GM21526 (cell line): Measurements from ENCODE around the gene ZBTB40.

ENCODE experiments used
- ATAC-seq: cut with Tn5 transposase; IDR thresholded peaks from one replicate; pipeline ENCODE4 v1.9.1; 2021; ENCODE audit warnings: moderate library complexity; ENCODE audit not compliant: unreplicated experiment, low FRiP score

The ZBTB40 gene

GRCh38 chr1:22461678-22462527, 10.3 kb downstream of the ZBTB40 start:
- no peak for ATAC-seq

- ATAC-seq = no peak
These were observed 11.3 kb downstream of the ZBTB40 start for GRCh38 chr1:22462928-22463327.

GRCh38 chr1:22465015-22465565, 13.4 kb downstream of the ZBTB40 start:
- no peak for ATAC-seq

GRCh38 chr1:22465671-22466070, 14.0 kb downstream of the ZBTB40 start:
- no peak for ATAC-seq

- ATAC-seq = no peak
These were observed 18.6 kb downstream of the ZBTB40 start for GRCh38 chr1:22470227-22470626.

GRCh38 chr1:22471078-22471477, 19.4 kb downstream of the ZBTB40 start:
- ATAC-seq = no peak

- no peak for ATAC-seq
These were observed 20.0 kb downstream of the ZBTB40 start for GRCh38 chr1:22471610-22472009.

- ATAC-seq = no peak
These were observed 20.9 kb downstream of the ZBTB40 start for GRCh38 chr1:22472596-22472995.

GRCh38 chr1:22473952-22474351, 22.3 kb downstream of the ZBTB40 start:
- ATAC-seq = no peak

- no peak for ATAC-seq
These were observed 24.9 kb downstream of the ZBTB40 start for GRCh38 chr1:22476566-22476965.

- no peak for ATAC-seq
These were observed 31.5 kb downstream of the ZBTB40 start for GRCh38 chr1:22483121-22483520.

GRCh38 chr1:22484706-22485345, 33.2 kb downstream of the ZBTB40 start:
- no peak for ATAC-seq

GRCh38 chr1:22485431-22485830, 33.8 kb downstream of the ZBTB40 start:
- no peak for ATAC-seq

- no peak for ATAC-seq
These were observed 36.1 kb downstream of the ZBTB40 start for GRCh38 chr1:22487781-22488180.

- no peak for ATAC-seq
These were observed 36.7 kb downstream of the ZBTB40 start for GRCh38 chr1:22488319-22488718.

GRCh38 chr1:22489278-22489677, 37.6 kb downstream of the ZBTB40 start:
- ATAC-seq = no peak

GRCh38 chr1:22489823-22490222, 38.2 kb downstream of the ZBTB40 start:
- ATAC-seq = no peak

- no peak for ATAC-seq
These were observed 38.7 kb downstream of the ZBTB40 start for GRCh38 chr1:22490309-22490708.

- ATAC-seq = no peak
These were observed 40.5 kb downstream of the ZBTB40 start for GRCh38 chr1:22491995-22492715.

- no peak for ATAC-seq
These were observed 42.5 kb downstream of the ZBTB40 start for GRCh38 chr1:22494144-22494543.

- ATAC-seq = no peak
These were observed 43.4 kb downstream of the ZBTB40 start for GRCh38 chr1:22494943-22495579.
